K562 (cell line): ENCODE measurements around the gene PRC1. TPM values are rescaled to one million over a fixed set of nuclear protein-coding genes. Genes with fewer than 3 reads are reported as not detected.

Experiments used
- ATAC-seq: fragments of 200-7000 bp; cut with Tn5 transposase; 3 replicates; pipeline ENCODE4 v1.9.1; 2020; ENCODE audit warnings: moderate library complexity
- BruUV-seq: library from RNA; stranded (reverse); fragments of 400-500 nt; replicated peaks from 2 replicates; lab custom pipeline; 2021; lab: Mats Ljungman, UMichigan
- CTCF ChIA-PET: fragments of 300-600 bp; formaldehyde crosslinking; extraction: SDS; loops from one replicate; lab custom pipeline; 2021; ENCODE audit warnings: low intra/inter-chr PET ratio; lab: Yijun Ruan, JAX
- POLR2A ChIA-PET: fragments of 300-600, 350-650 bp; sonication (Branson Sonifier 250); formaldehyde crosslinking; extraction: SDS; loops from one replicate; lab custom pipeline; 2021; ENCODE audit warnings: antibody characterized with exemption, inconsistent platforms; lab: Yijun Ruan, JAX
- DNase-seq, 4 experiments: peaks; one replicate each; pipeline versions ENCODE4 v3.0.0 to v3.0.0-alpha.2; 2011 to 2018; ENCODE audit warnings: low spot score in 3 of 4, mixed read lengths in 3 of 4; ENCODE audit errors: extremely low read depth in 1 of 4
- FAIRE-seq: peaks from 2 replicates; lab custom pipeline; 2011; peaks lifted over from hg19 to GRCh38; lab: Jason Lieb, UNC
- H2AFZ ChIP-seq: 2 replicates; pipeline ENCODE4 v1.6.0; 2011; ENCODE audit warnings: low read depth, low read length, control low read depth, inconsistent platforms
- H3K27ac ChIP-seq: fragments of 200-600 bp; 3 replicates; pipeline ENCODE4 v1.8.0; 2011; ENCODE audit warnings: low read depth, mild to moderate bottlenecking, control low read depth, inconsistent platforms, low read length, moderate library complexity, mixed read lengths; ENCODE audit errors: extremely low read depth
- H3K27me3 ChIP-seq, 2 experiments: fragments of 300-600 bp in 1 of 2; 2 replicates in 1 of 2; 3 replicates in 1 of 2; pipeline versions ENCODE4 v1.6.0 to v1.8.0; 2011; ENCODE audit warnings: inconsistent platforms in 2 of 2, low read length in 2 of 2, mild to moderate bottlenecking in 1 of 2, mixed read lengths in 1 of 2, moderate library complexity in 1 of 2; ENCODE audit not compliant: control insufficient read depth in 2 of 2, insufficient read depth in 2 of 2
- H3K36me3 ChIP-seq: fragments of 300-600 bp; 3 replicates; pipeline ENCODE4 v1.8.0; 2011; ENCODE audit warnings: mild to moderate bottlenecking, low read length, inconsistent platforms; ENCODE audit not compliant: control insufficient read depth, insufficient read depth
- H3K4me1 ChIP-seq, 2 experiments: fragments of 200-600 bp in 1 of 2; replicated peaks in 1 of 2; 2 replicates in 1 of 2; 3 replicates in 1 of 2; pipeline versions ENCODE4 v1.5.1 to v1.8.0; 2011; ENCODE audit warnings: inconsistent platforms in 2 of 2, low read length in 2 of 2, mild to moderate bottlenecking in 1 of 2, mixed read lengths in 1 of 2, moderate library complexity in 1 of 2; ENCODE audit not compliant: control insufficient read depth in 2 of 2, insufficient read depth in 2 of 2
- H3K4me2 ChIP-seq: 2 replicates; pipeline ENCODE4 v1.6.1; 2011; ENCODE audit warnings: low read length, control low read depth, inconsistent platforms, mixed read lengths; ENCODE audit not compliant: insufficient read depth
- H3K4me3 ChIP-seq: fragments of 200-600 bp; sonication (generic), shearing (Covaris generic); 2 replicates; pipeline ENCODE4 v1.5.1; 2016; ENCODE audit warnings: control low read depth, inconsistent platforms
- H3K79me2 ChIP-seq: fragments of 200-600 bp; 3 replicates; pipeline ENCODE4 v1.8.0; 2011; ENCODE audit warnings: low read length, inconsistent platforms; ENCODE audit not compliant: control insufficient read depth, insufficient read depth
- H3K9ac ChIP-seq, 2 experiments: 2 replicates each; pipeline versions ENCODE4 v1.6.0 to v1.6.1; 2011; ENCODE audit warnings: low read depth in 2 of 2, low read length in 2 of 2, control low read depth in 1 of 2, inconsistent platforms in 1 of 2, mild to moderate bottlenecking in 1 of 2, mixed read lengths in 1 of 2; ENCODE audit not compliant: insufficient read depth in 1 of 2
- H3K9me1 ChIP-seq: one replicate; pipeline ENCODE4 v1.6.0; 2011; ENCODE audit warnings: inconsistent platforms, mild to moderate bottlenecking, low read length, moderate library complexity; ENCODE audit not compliant: control insufficient read depth, insufficient read depth
- H3K9me3 ChIP-seq: replicated peaks from 2 replicates; pipeline ENCODE4 v1.5.1; 2011; ENCODE audit warnings: low read depth, low read length, inconsistent platforms; ENCODE audit not compliant: control insufficient read depth, insufficient read depth
- H4K20me1 ChIP-seq: replicated peaks from 2 replicates; pipeline ENCODE4 v1.6.1; 2011; ENCODE audit warnings: low read length, inconsistent platforms, mixed read lengths; ENCODE audit not compliant: control insufficient read depth, insufficient read depth
- C11orf30 ChIP-seq: fragments of 450-650 bp; IDR thresholded peaks from 2 replicates; pipeline ENCODE4 v1.6.1; 2016; ENCODE audit warnings: low read depth, mild to moderate bottlenecking
- COPS2 ChIP-seq: fragments of 450-650 bp; conservative IDR thresholded peaks from 2 replicates; pipeline ENCODE4 v1.6.1; 2016; ENCODE audit warnings: mild to moderate bottlenecking, moderate library complexity
- DPF2 ChIP-seq: fragments of 450-650 bp; IDR thresholded peaks from 2 replicates; pipeline ENCODE4 v1.6.1; 2016
- ELF2 ChIP-seq: fragments of 250-450 bp; sonication (Bioruptor Pico); IDR thresholded peaks from 2 replicates; pipeline ENCODE4 v1.5.0; 2021; ENCODE audit warnings: mild to moderate bottlenecking
- ETV5 ChIP-seq: sonication (generic); formaldehyde crosslinking; IDR thresholded peaks from 2 replicates; pipeline ENCODE4 v1.4.0; 2020; ENCODE audit warnings: low read depth, mild to moderate bottlenecking, missing genetic modification reagents
- EWSR1 ChIP-seq: fragments of 450-650 bp; IDR thresholded peaks from 2 replicates; pipeline ENCODE4 v1.6.1; 2018; ENCODE audit warnings: borderline replicate concordance, mild to moderate bottlenecking, low read depth, moderate library complexity; ENCODE audit not compliant: partially characterized antibody
- FOXP4 ChIP-seq: sonication (generic); formaldehyde crosslinking; IDR thresholded peaks from 2 replicates; pipeline ENCODE4 v1.8.0; 2022; ENCODE audit warnings: mild to moderate bottlenecking, missing genetic modification reagents, borderline replicate concordance
- MAFK ChIP-seq: IDR thresholded peaks from 2 replicates; pipeline ENCODE4 v1.6.1; 2011; ENCODE audit warnings: low read length, improper control_type of control experiment
- MYC ChIP-seq, 2 experiments: fragments of 250-450 bp in 1 of 2; sonication (Bioruptor Pico) in 1 of 2; IDR thresholded peaks; 2 replicates each; pipeline versions ENCODE4 v1.5.1 to v1.6.1; 2012 to 2021; ENCODE audit warnings: low read depth in 2 of 2, borderline replicate concordance in 1 of 2, improper control_type of control experiment in 1 of 2, low read length in 1 of 2, mild to moderate bottlenecking in 1 of 2, moderate library complexity in 1 of 2
- NEUROD1 ChIP-seq: fragments of 150-350 bp; IDR thresholded peaks from 2 replicates; pipeline ENCODE4 v1.6.1; 2014; ENCODE audit warnings: borderline replicate concordance, low read length, low read depth; ENCODE audit not compliant: partially characterized antibody
- NFE2 ChIP-seq: IDR thresholded peaks from 2 replicates; pipeline ENCODE4 v1.6.1; 2014; ENCODE audit warnings: antibody characterized with exemption, low read depth
- POLR2G ChIP-seq: fragments of 200-400 bp; formaldehyde crosslinking; IDR thresholded peaks from 2 replicates; pipeline ENCODE4 v1.6.1; 2017; ENCODE audit warnings: low read depth, mild to moderate bottlenecking, antibody characterized with exemption, low read length, moderate library complexity
- RBFOX2 ChIP-seq: fragments of 200-400 bp; formaldehyde crosslinking; IDR thresholded peaks from 2 replicates; pipeline ENCODE4 v1.6.1; 2017; ENCODE audit warnings: low read depth, mild to moderate bottlenecking, low read length, moderate library complexity
- TEAD2 ChIP-seq: fragments of 450-650 bp; IDR thresholded peaks from 2 replicates; pipeline ENCODE4 v1.6.1; 2016; ENCODE audit warnings: missing genetic modification characterization, control low read depth, missing compliant biosample characterization
- ZNF12 ChIP-seq: sonication (generic); formaldehyde crosslinking; IDR thresholded peaks from 2 replicates; pipeline ENCODE4 v1.4.0; 2020; ENCODE audit warnings: mild to moderate bottlenecking, missing genetic modification reagents
- ZNF224 ChIP-seq: sonication (generic); formaldehyde crosslinking; IDR thresholded peaks from 2 replicates; pipeline ENCODE4 v1.8.0; 2022; ENCODE audit warnings: mild to moderate bottlenecking, missing genetic modification reagents
- ZNF316 ChIP-seq: fragments of 450-650 bp; IDR thresholded peaks from 2 replicates; pipeline ENCODE4 v1.6.1; 2016
- ZNF41 ChIP-seq: fragments of 250-450 bp; sonication (Bioruptor Pico); conservative IDR thresholded peaks from 2 replicates; pipeline ENCODE4 v1.4.0; 2020; ENCODE audit warnings: mild to moderate bottlenecking
- ZNF584 ChIP-seq: fragments of 200-800 bp; sonication (Bioruptor generic); IDR thresholded peaks from 2 replicates; pipeline ENCODE4 v1.6.1; 2016; ENCODE audit warnings: low read depth, mild to moderate bottlenecking, missing genetic modification characterization, missing compliant biosample characterization
- WGBS: fragments of 100-300 bp; shearing (Covaris generic); methylation state at CpG from one replicate; pipeline ENCODE4 v1.1.6; 2016; ENCODE audit warnings: low coverage, mixed read lengths; ENCODE audit not compliant: insufficient coverage; ENCODE audit errors: missing lambda C conversion rate; 5-methylcytosine and 5-hydroxymethylcytosine counted together
- in situ Hi-C: fragments of 300-500 bp; cut with MboI; formaldehyde crosslinking; loops from 4 replicates; pipeline ENCODE4 v1.15.0; 2018; ENCODE audit warnings: inconsistent platforms, mixed read lengths
- intact Hi-C: fragments of 100-400 bp; cut with micrococcal nuclease; formaldehyde crosslinking; loops from 2 replicates; pipeline ENCODE4 v1.14.2; 2022
- polyA plus RNA-seq, 8 experiments: library from polyadenylated mRNA; depleted of rRNA in 4 of 8; stranded (reverse) in 5 of 8; unstranded in 3 of 8; fragments of >200 nt; fragmentation: Nextera tagmentation in 2 of 8; fragmentation: Illumina TruSeq in 1 of 8; extraction: Ambion mirVana in 2 of 8; extraction: Trizol in 1 of 8; gene quantifications; 2 replicates each; pipeline versions ENCODE4 v1.2.1 to v1.2.3, GENCODE V29; 2011 to 2014; ENCODE audit warnings: inconsistent platforms in 1 of 8, missing spikeins in 1 of 8
- total RNA-seq, 7 experiments: library from RNA; depleted of rRNA in 6 of 7; stranded (reverse); fragments of >200 nt in 6 of 7; fragmentation: Illumina TruSeq in 2 of 7; extraction: Trizol in 2 of 7; gene quantifications; 2 replicates each; pipeline versions ENCODE4 v1.2.1 to v1.2.3, GENCODE V29; 2011 to 2021; ENCODE audit warnings: low replicate concordance in 1 of 7

The PRC1 gene
- total and polyA plus RNA-seq, 9 of the 15 experiments (the other 6 are each of a cell fraction or from before 2014, with no cell fraction given): 156 to 391 (median 240) TPM

- no peaks in the 10 kb centered on the region for H3K79me2 ChIP-seq
- H2AFZ ChIP-seq: no peak overlapping the region
- ChIA-PET POLR2A (interaction anchor here (0.5 to 3.0 kb wide), 15 partner anchors 9 to 289 kb away, joined by 3 to 20 read pairs (median 3); partner anchors contain the start of genes HDDC3, UNC45A and VPS33B), CTCF (no interaction called here)
- H3K4me2 ChIP-seq: no peak overlapping the region
- no peaks in the 10 kb centered on the region for H3K27me3 ChIP-seq
- H3K9me1 ChIP-seq: peaks cover 3% of the 10 kb centered on the region
- no peak; the same call in 2 of the 3 replicates for ATAC-seq
- no peak for FAIRE-seq
- in situ Hi-C loops (no loop called here), intact Hi-C loops (loop anchor here (5.0 kb wide), 1 partner anchor 85 kb away; no protein-coding TSS in a partner anchor)
- peak overlapping the region in 1 of 2 experiments; percentile 10; a peak in 2 of 4 replicates for H3K9ac ChIP-seq
- peak in 1 of 4 experiments; percentile 41 for DNase-seq
- no peak overlapping the region for H3K4me3 ChIP-seq
- H3K27ac ChIP-seq: peak overlapping the region; percentile 58; the same call in 2 of the 3 replicates
- no TSS peak for BruUV-seq
- H4K20me1 ChIP-seq: 0 out of 2 replicates have a peak, but pooled peaks cover 5% of the 10 kb centered on the region
- H3K4me1 ChIP-seq: peaks cover 13 to 32% of the 10 kb centered on the region in 2 experiments; a peak in 4 of 5 replicates
- no peaks in the 10 kb centered on the region for H3K9me3 ChIP-seq
- 83% methylated on average over 18 of the region's 18 CpGs for WGBS
- H3K36me3 ChIP-seq: peaks cover 87% of the 10 kb centered on the region
- peak; percentile 40; the same call in 1 of the 2 replicates for TF ChIP-seq MYC (IDR thresholded peaks at IDR 0.05; ENCODE audit: low read depth, low read length)
- no peak for TF ChIP-seq MYC (CRISPR knock-in tag; IDR thresholded peaks at IDR 0.05; ENCODE audit: borderline replicate concordance, low read depth)
- TF ChIP-seq FOXP4 (CRISPR knock-in tag): no peak
- TF ChIP-seq ELF2 (CRISPR knock-in tag): no peak
- no peak for TF ChIP-seq ZNF224 (CRISPR knock-in tag)
- no peak for TF ChIP-seq ZNF41 (CRISPR knock-in tag)
- TF ChIP-seq ZNF584 (CRISPR knock-in tag): no peak
- TF ChIP-seq ZNF316: peak; percentile 72; the same call in 1 of the 2 replicates
- 0 out of 2 replicates have a peak, but pooled peaks have one; percentile 19 for TF ChIP-seq DPF2
- TF ChIP-seq NEUROD1: no peak
- TF ChIP-seq COPS2: no peak
- peak; percentile 67 for TF ChIP-seq NFE2
- TF ChIP-seq ETV5: no peak
- TF ChIP-seq EWSR1: no peak
- no peak for TF ChIP-seq TEAD2
- peak; percentile 61 for TF ChIP-seq MAFK
- peak; percentile 85 for TF ChIP-seq C11orf30
- TF ChIP-seq POLR2G: 0 out of 2 replicates have a peak, but pooled peaks have one; percentile 21
- TF ChIP-seq RBFOX2: peak; percentile 19; the same call in 1 of the 2 replicates
- TF ChIP-seq ZNF12: no peak
These were observed 46.6 kb downstream of the PRC1 start for GRCh38 chr15:90947577-90948357.
